NK-92 (cell line): ENCODE results near the gene SPTBN1.

Source experiments
- DNase-seq: peaks from one replicate; lab custom pipeline; 2025; ENCODE audit not compliant: unreplicated experiment; lab: John Stamatoyannopoulos, UW

SPTBN1 gene

GRCh38 chr2:54570925-54571694 lies 115.0 kb downstream of the SPTBN1 start:
- DNase-seq: no peak

GRCh38 chr2:54572262-54572635 lies 116.1 kb downstream of the SPTBN1 start:
- DNase-seq: no peak

GRCh38 chr2:54572636-54573536 lies 116.8 kb downstream of the SPTBN1 start:
- no peak for DNase-seq

- DNase-seq: no peak
Measured at GRCh38 chr2:54573537-54573919, 117.4 kb downstream of the SPTBN1 start.

- DNase-seq: peak; percentile 10
Measured at GRCh38 chr2:54574107-54574859, 118.2 kb downstream of the SPTBN1 start.

GRCh38 chr2:54574860-54575247 lies 118.7 kb downstream of the SPTBN1 start:
- DNase-seq: no peak

- DNase-seq: no peak
Measured at GRCh38 chr2:54575379-54575888, 119.3 kb downstream of the SPTBN1 start.

- no peak for DNase-seq
Measured at GRCh38 chr2:54577035-54577434, 120.9 kb downstream of the SPTBN1 start.

GRCh38 chr2:54577944-54578647 lies 122.0 kb downstream of the SPTBN1 start:
- DNase-seq: no peak

GRCh38 chr2:54578648-54579045 lies 122.5 kb downstream of the SPTBN1 start:
- DNase-seq: no peak

- no peak for DNase-seq
Measured at GRCh38 chr2:54579061-54579681, 123.0 kb downstream of the SPTBN1 start.

- DNase-seq: no peak
Measured at GRCh38 chr2:54579682-54580620, 123.8 kb downstream of the SPTBN1 start.

GRCh38 chr2:54581326-54582039 lies 125.4 kb downstream of the SPTBN1 start:
- DNase-seq: no peak

GRCh38 chr2:54582987-54583386 lies 126.9 kb downstream of the SPTBN1 start:
- DNase-seq: no peak

GRCh38 chr2:54584598-54584997 lies 128.5 kb downstream of the SPTBN1 start:
- no peak for DNase-seq

GRCh38 chr2:54585136-54585733 lies 129.1 kb downstream of the SPTBN1 start:
- no peak for DNase-seq

GRCh38 chr2:54586062-54586461 lies 129.9 kb downstream of the SPTBN1 start:
- DNase-seq: no peak

- DNase-seq: no peak
Measured at GRCh38 chr2:54586494-54586893, 130.4 kb downstream of the SPTBN1 start.
